ENCODE measurements around the gene LIPC.

The LIPC gene

GRCh38 chr15:58462973-58463663 lies 31.3 kb downstream of the LIPC start:
- TF ChIP-seq, protein P1, sequence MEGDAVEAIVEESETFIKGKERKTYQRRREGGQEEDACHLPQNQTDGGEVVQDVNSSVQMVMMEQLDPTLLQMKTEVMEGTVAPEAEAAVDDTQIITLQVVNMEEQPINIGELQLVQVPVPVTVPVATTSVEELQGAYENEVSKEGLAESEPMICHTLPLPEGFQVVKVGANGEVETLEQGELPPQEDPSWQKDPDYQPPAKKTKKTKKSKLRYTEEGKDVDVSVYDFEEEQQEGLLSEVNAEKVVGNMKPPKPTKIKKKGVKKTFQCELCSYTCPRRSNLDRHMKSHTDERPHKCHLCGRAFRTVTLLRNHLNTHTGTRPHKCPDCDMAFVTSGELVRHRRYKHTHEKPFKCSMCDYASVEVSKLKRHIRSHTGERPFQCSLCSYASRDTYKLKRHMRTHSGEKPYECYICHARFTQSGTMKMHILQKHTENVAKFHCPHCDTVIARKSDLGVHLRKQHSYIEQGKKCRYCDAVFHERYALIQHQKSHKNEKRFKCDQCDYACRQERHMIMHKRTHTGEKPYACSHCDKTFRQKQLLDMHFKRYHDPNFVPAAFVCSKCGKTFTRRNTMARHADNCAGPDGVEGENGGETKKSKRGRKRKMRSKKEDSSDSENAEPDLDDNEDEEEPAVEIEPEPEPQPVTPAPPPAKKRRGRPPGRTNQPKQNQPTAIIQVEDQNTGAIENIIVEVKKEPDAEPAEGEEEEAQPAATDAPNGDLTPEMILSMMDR (IDR thresholded peaks at IDR 0.05; ENCODE audit: control extremely low read depth, extremely low read depth, low read depth, missing control alignments) = no peak
- ChIA-PET CTCF (no interaction called here), POLR2A (no interaction called here)

DNA sequence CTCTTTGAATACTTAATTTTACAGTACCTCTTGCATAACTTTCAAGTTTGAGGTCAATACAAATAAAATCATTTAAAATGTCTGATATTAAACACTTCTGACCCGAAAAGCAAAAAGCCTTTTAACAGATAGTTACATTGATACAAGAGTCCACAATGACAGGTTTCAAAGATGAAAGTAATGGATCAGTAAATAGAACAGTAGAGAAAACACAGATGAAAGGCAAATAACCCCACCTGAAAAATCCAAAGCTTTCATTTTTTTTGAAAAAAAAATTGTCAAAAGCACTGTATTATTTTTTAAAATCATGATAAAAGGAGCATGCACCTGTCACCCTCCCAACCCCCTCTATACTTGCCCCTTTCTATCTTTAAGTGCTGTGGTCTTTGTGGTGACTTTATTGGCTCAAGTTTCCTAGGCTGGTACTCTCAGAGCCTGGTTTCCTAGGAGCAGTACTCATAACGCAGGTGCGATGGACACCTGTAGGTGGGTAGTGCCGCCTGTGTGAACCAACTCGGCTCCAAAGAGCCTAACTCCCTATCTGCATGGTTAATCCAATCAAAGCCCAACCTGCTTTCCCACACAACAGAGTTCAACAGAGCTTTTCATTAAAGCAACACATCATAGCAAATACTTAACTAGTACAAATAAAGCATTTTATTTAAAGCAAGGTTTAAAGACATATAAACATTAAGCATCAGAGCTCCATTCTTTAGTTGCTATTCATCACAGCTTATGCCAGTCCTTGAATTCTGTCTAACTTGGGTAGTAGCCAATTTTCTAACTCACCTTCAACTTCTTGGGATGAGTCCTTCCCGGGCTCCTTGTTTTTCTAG lies 32.2 kb downstream of the LIPC start:
- no peak for DNase-seq (ENCODE audit: extremely low spot score)
- ChIA-PET POLR2A (no interaction called here), CTCF (no interaction called here)
- TF ChIP-seq, protein P1 (IDR thresholded peaks at IDR 0.05; ENCODE audit: control extremely low read depth, extremely low read depth, low read depth, missing control alignments) = no peak

More at GRCh38 chr15:58462973-58463663, 31.3 kb downstream of the LIPC start:
- no peak for DNase-seq (ENCODE audit: extremely low spot score)

DNA sequence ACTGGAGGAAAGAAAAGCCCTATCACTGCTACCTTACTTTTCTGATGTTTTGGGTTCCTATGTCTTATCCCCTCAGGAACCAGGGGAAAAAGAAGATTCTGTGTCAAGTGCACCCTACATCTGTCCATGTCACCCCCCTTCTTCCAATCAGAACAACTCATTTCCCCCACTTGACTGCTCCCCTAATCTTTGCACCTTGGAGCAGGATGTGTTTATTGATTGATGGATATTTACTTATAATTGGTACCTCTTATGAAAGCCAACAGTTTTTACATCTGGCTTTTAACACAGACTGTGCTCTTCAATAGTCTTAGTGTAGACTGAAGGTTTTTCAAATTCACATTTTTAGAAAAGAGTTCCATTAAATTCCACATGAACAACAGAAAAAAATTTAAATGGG lies 33.3 kb downstream of the LIPC start:
- TF ChIP-seq, protein P1 (IDR thresholded peaks at IDR 0.05; ENCODE audit: control extremely low read depth, extremely low read depth, low read depth, missing control alignments) = no peak
- ChIA-PET CTCF (no interaction called here), POLR2A (no interaction called here)
- DNase-seq (ENCODE audit: extremely low spot score) = no peak

DNA sequence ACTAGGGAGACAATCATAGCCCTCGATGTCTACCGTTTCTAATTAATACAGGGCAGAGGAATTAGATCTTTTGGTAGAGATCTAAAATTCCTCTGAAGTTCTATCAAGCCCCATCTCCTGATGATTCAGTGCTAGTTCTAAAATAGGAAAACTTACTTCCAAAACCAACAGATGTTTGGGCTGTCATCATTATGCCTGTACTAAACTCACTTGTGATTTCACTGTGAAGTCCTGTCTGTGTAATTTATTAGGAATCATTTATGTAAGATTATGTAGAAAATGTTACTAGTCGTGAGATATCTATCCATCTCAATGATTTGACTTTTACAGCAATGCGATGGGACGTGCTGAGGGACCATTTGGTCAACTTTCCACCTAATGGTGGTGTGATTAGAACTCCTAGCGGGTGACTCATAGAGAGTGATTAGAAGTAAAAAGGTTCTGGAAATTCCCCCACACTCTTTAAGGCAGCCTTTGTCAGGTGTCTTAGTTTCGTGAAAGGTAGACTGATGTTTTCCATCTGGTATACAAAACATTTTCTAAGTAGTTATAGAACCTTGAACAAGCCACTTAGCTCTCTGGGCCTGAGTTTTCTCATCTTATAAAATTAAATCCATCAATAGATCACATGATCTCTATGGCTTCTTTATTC lies 34.2 kb downstream of the LIPC start:
- POLR2A ChIA-PET = no interaction called here
- no peak for DNase-seq (ENCODE audit: extremely low spot score)
- TF ChIP-seq, protein P1 (IDR thresholded peaks at IDR 0.05; ENCODE audit: control extremely low read depth, extremely low read depth, low read depth, missing control alignments) = no peak
- CTCF ChIA-PET = no interaction called here

- TF ChIP-seq, protein P1 (IDR thresholded peaks at IDR 0.05; ENCODE audit: control extremely low read depth, extremely low read depth, low read depth, missing control alignments) = no peak
- ChIA-PET CTCF (interaction anchor here (1.4 kb wide), 1 partner anchor 14 kb away, joined by 4 read pairs; no protein-coding TSS in a partner anchor), POLR2A (interaction anchor here (0.5 kb wide), 1 partner anchor 169 kb away, joined by 4 read pairs; no protein-coding TSS in a partner anchor)
- no peak for DNase-seq (ENCODE audit: extremely low spot score)
Measured at GRCh38 chr15:58466566-58466965, 34.8 kb downstream of the LIPC start.

- ChIA-PET POLR2A (no interaction called here), CTCF (interaction anchor here (1.3 to 2.9 kb wide), 5 partner anchors 7 to 40 kb away, joined by 3 to 12 read pairs (median 10); no protein-coding TSS in a partner anchor)
- TF ChIP-seq, protein P1 (IDR thresholded peaks at IDR 0.05; ENCODE audit: control extremely low read depth, extremely low read depth, low read depth, missing control alignments) = no peak
- no peak for DNase-seq (ENCODE audit: extremely low spot score)
Measured at GRCh38 chr15:58467121-58467721, 35.4 kb downstream of the LIPC start.
